Esophagus muscularis mucosa (tissue), 3 donors: ENCODE measurements around the gene SPRR3.

Experiments used
- EP300 ChIP-seq: sonication (generic); formaldehyde crosslinking; IDR thresholded peaks from one replicate; pipeline ENCODE4 v1.6.1; 2017; ENCODE audit warnings: antibody characterized with exemption
- TF ChIP-seq, protein P1 (sequence below), 3 experiments: fragments of 200-600 bp in 2 of 3; fragments of 450-650 bp in 1 of 3; sonication (generic) in 2 of 3; IDR thresholded peaks; one replicate each; pipeline ENCODE4 v1.5.1; 2017 to 2019; ENCODE audit warnings: antibody characterized with exemption in 3 of 3, mild to moderate bottlenecking in 2 of 3, moderate library complexity in 1 of 3

DNA sequence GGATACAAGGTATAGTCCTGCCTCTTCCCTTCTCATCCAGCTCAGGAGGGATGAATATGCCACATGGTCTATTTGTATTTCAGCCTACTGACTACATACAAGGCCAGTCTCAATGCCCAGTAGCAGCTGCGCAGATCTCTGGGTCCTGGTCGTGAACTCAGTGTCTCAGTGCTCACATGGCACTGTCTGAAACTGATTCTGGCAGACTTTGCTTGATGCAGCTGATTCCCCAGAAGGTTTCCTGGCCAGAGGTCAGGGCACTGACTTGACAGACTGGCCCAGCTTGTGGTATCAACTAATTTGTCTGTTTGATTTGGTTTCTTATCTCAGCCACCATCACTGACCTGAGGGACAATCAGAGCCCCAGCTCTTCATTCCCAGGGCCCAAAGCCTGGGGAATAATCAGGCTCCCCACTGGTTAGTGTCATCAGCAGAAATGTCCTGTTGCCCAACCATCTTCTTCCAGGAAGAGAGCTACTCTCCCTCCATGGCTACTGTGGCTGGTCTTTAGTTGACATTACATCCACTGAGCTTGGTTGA lies 38.6 kb upstream of the SPRR3 start:
- TF ChIP-seq, protein P1, sequence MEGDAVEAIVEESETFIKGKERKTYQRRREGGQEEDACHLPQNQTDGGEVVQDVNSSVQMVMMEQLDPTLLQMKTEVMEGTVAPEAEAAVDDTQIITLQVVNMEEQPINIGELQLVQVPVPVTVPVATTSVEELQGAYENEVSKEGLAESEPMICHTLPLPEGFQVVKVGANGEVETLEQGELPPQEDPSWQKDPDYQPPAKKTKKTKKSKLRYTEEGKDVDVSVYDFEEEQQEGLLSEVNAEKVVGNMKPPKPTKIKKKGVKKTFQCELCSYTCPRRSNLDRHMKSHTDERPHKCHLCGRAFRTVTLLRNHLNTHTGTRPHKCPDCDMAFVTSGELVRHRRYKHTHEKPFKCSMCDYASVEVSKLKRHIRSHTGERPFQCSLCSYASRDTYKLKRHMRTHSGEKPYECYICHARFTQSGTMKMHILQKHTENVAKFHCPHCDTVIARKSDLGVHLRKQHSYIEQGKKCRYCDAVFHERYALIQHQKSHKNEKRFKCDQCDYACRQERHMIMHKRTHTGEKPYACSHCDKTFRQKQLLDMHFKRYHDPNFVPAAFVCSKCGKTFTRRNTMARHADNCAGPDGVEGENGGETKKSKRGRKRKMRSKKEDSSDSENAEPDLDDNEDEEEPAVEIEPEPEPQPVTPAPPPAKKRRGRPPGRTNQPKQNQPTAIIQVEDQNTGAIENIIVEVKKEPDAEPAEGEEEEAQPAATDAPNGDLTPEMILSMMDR (IDR thresholded peaks at IDR 0.05), result no peak
- TF ChIP-seq EP300, result no peak
